Measurements from ENCODE around the gene ANP32E. TPM values are rescaled to one million over a fixed set of nuclear protein-coding genes. Genes with fewer than 3 reads are reported as not detected.
"Not testable (repeated sequence)": the region's sequence is repeated elsewhere in the genome, so short reads cannot be mapped to it uniquely, and the experiment has no call there.

The ANP32E gene
- total RNA-seq, 1 donor from 2014 or later = 48.9 TPM

- Histone ChIP-seq H2AFZ (ENCODE audit: low read depth, low read length) (peak overlapping the region; percentile 35), H4K20me1 (ENCODE audit: insufficient read depth, low read length) (no peaks in the 10 kb centered on the region), H3K4me1 (ENCODE audit: insufficient read depth, low read length) (peaks cover 21% of the 10 kb centered on the region), H3K79me2 (ENCODE audit: insufficient read depth, low read length) (no peaks in the 10 kb centered on the region), H3K4me2 (ENCODE audit: low read length) (peak overlapping the region; percentile 27), H3K4me3 (ENCODE audit: insufficient read depth, low read depth, low read length) (no peak overlapping the region), H3K9ac (ENCODE audit: low read length) (peak overlapping the region; percentile 11), H3K27ac (ENCODE audit: low read depth, low read length) (no peak overlapping the region), H3K27me3 (ENCODE audit: insufficient read depth, low read length) (no peaks in the 10 kb centered on the region), H3K36me3 (ENCODE audit: insufficient read depth, low read length) (no peaks in the 10 kb centered on the region), H3K9me3 (ENCODE audit: insufficient read depth, low read depth, low read length) (no peaks in the 10 kb centered on the region)
- TF ChIP-seq EZH2 (IDR thresholded peaks at IDR 0.05; ENCODE audit: insufficient read depth, low read length) = no peak
- TF ChIP-seq CTCF (IDR thresholded peaks at IDR 0.05; ENCODE audit: insufficient read depth, low read depth, low read length) = no peak
- H3K4me1 Mint-ChIP-seq (ENCODE audit: low read depth, unreplicated experiment) = peaks cover 24% of the 10 kb centered on the region
- DNase-seq (ENCODE audit: low read depth) (no peak), FAIRE-seq (no peak)
- H3K27me3 Mint-ChIP-seq (ENCODE audit: low read depth, unreplicated experiment) = no peaks in the 10 kb centered on the region
- no peaks in the 10 kb centered on the region for H3K36me3 Mint-ChIP-seq (ENCODE audit: low read depth, unreplicated experiment)
- H3K27ac Mint-ChIP-seq (ENCODE audit: unreplicated experiment) = peak overlapping the region; percentile 84
- H3K4me3 Mint-ChIP-seq (ENCODE audit: unreplicated experiment) = peak overlapping the region; percentile 34
- no peaks in the 10 kb centered on the region for H3K9me3 Mint-ChIP-seq (ENCODE audit: unreplicated experiment)
Observed at GRCh38 chr1:150187560-150187931, 48.4 kb downstream of the ANP32E start.

GRCh38 chr1:150186789-150187559 is 48.9 kb downstream of the ANP32E start:
- H3K27me3 Mint-ChIP-seq (ENCODE audit: low read depth, unreplicated experiment) = no peaks in the 10 kb centered on the region
- H3K4me3 Mint-ChIP-seq (ENCODE audit: unreplicated experiment) = peak overlapping the region; percentile 34
- peak; percentile 81 for FAIRE-seq
- H3K36me3 Mint-ChIP-seq (ENCODE audit: low read depth, unreplicated experiment) = no peaks in the 10 kb centered on the region
- Histone ChIP-seq H3K27ac (ENCODE audit: low read depth, low read length) (peak overlapping the region; percentile 88), H3K36me3 (ENCODE audit: insufficient read depth, low read length) (no peaks in the 10 kb centered on the region), H3K27me3 (ENCODE audit: insufficient read depth, low read length) (no peaks in the 10 kb centered on the region), H3K4me3 (ENCODE audit: insufficient read depth, low read depth, low read length) (peak overlapping the region; percentile 45), H3K9me3 (ENCODE audit: insufficient read depth, low read depth, low read length) (no peaks in the 10 kb centered on the region), H3K9ac (ENCODE audit: low read length) (peak overlapping the region; percentile 75), H2AFZ (ENCODE audit: low read depth, low read length) (peak overlapping the region; percentile 61), H3K4me2 (ENCODE audit: low read length) (peak overlapping the region; percentile 77), H4K20me1 (ENCODE audit: insufficient read depth, low read length) (no peaks in the 10 kb centered on the region), H3K79me2 (ENCODE audit: insufficient read depth, low read length) (no peaks in the 10 kb centered on the region), H3K4me1 (ENCODE audit: insufficient read depth, low read length) (peaks cover 17% of the 10 kb centered on the region)
- peak overlapping the region; percentile 84 for H3K27ac Mint-ChIP-seq (ENCODE audit: unreplicated experiment)
- peaks cover 18% of the 10 kb centered on the region for H3K4me1 Mint-ChIP-seq (ENCODE audit: low read depth, unreplicated experiment)
- H3K9me3 Mint-ChIP-seq (ENCODE audit: unreplicated experiment) = no peaks in the 10 kb centered on the region
- DNase-seq (ENCODE audit: low read depth) = peak; percentile 78
- peak; percentile 52 for TF ChIP-seq CTCF (IDR thresholded peaks at IDR 0.05; ENCODE audit: insufficient read depth, low read depth, low read length)
- no peak for TF ChIP-seq EZH2 (IDR thresholded peaks at IDR 0.05; ENCODE audit: insufficient read depth, low read length)

- H3K27me3 Mint-ChIP-seq (ENCODE audit: low read depth, unreplicated experiment); H2AFZ ChIP-seq (ENCODE audit: low read depth, low read length); H3K36me3 Mint-ChIP-seq (ENCODE audit: low read depth, unreplicated experiment); H4K20me1 ChIP-seq (ENCODE audit: insufficient read depth, low read length); H3K79me2 ChIP-seq (ENCODE audit: insufficient read depth, low read length); H3K9me3 ChIP-seq (ENCODE audit: insufficient read depth, low read depth, low read length); H3K4me3 Mint-ChIP-seq (ENCODE audit: unreplicated experiment); DNase-seq (ENCODE audit: low read depth); H3K27me3 ChIP-seq (ENCODE audit: insufficient read depth, low read length); H3K36me3 ChIP-seq (ENCODE audit: insufficient read depth, low read length); H3K9me3 Mint-ChIP-seq (ENCODE audit: unreplicated experiment); H3K4me3 ChIP-seq (ENCODE audit: insufficient read depth, low read depth, low read length); FAIRE-seq: not testable (repeated sequence)
- Histone ChIP-seq H3K27ac (ENCODE audit: low read depth, low read length) (peak overlapping the region; percentile 88), H3K9ac (ENCODE audit: low read length) (peak overlapping the region; percentile 75), H3K4me2 (ENCODE audit: low read length) (peak overlapping the region; percentile 77), H3K4me1 (ENCODE audit: insufficient read depth, low read length) (peaks cover 17% of the 10 kb centered on the region)
- H3K27ac Mint-ChIP-seq (ENCODE audit: unreplicated experiment) = peak overlapping the region; percentile 84
- peaks cover 16% of the 10 kb centered on the region for H3K4me1 Mint-ChIP-seq (ENCODE audit: low read depth, unreplicated experiment)
Observed at GRCh38 chr1:150186438-150186788, 49.5 kb downstream of the ANP32E start.
